HepG2 (cell line): ENCODE results near the gene PPP2R2B. TPM values are rescaled to one million over a fixed set of nuclear protein-coding genes. Genes with fewer than 3 reads are reported as not detected.

ENCODE experiments used
- ATAC-seq: fragments of 200-7000 bp; cut with Tn5 transposase; 3 replicates; pipeline ENCODE4 v1.9.1; 2020; ENCODE audit warnings: mild to moderate bottlenecking, moderate library complexity
- BruUV-seq: library from RNA; stranded (reverse); fragments of 400-500 nt; replicated peaks from 2 replicates; lab custom pipeline; 2021; lab: Mats Ljungman, UMichigan
- CTCF ChIA-PET: fragments of 300-600 bp; formaldehyde crosslinking; extraction: SDS; loops from one replicate; lab custom pipeline; 2021; ENCODE audit warnings: low total read pairs, inconsistent platforms, low intra/inter-chr PET ratio; lab: Yijun Ruan, JAX
- POLR2A ChIA-PET: fragments of 350-600 bp; sonication (Branson Sonifier 250); formaldehyde crosslinking; loops from one replicate; lab custom pipeline; 2020; ENCODE audit warnings: antibody characterized with exemption, inconsistent platforms; lab: Yijun Ruan, JAX
- DNase-seq: peaks from one replicate; pipeline ENCODE4 v3.0.0-alpha.2; 2015; ENCODE audit warnings: low spot score
- FAIRE-seq: peaks from 3 replicates; lab custom pipeline; 2011; peaks lifted over from hg19 to GRCh38; lab: Jason Lieb, UNC
- H2AFZ ChIP-seq: one replicate; pipeline ENCODE4 v1.6.1; 2011; ENCODE audit warnings: low read length, inconsistent platforms
- H3K27ac ChIP-seq: fragments of 300-600 bp; 3 replicates; pipeline ENCODE4 v1.8.0; 2011; ENCODE audit warnings: mixed run types, mild to moderate bottlenecking, mixed read lengths, low read length, inconsistent platforms; ENCODE audit not compliant: insufficient read depth; ENCODE audit errors: extremely low read length
- H3K27me3 ChIP-seq, 2 experiments: fragments of 200-600 bp in 1 of 2; 2 replicates in 1 of 2; 3 replicates in 1 of 2; pipeline versions ENCODE4 v1.6.0 to v1.8.0; 2011; ENCODE audit warnings: low read length in 2 of 2, mild to moderate bottlenecking in 2 of 2, moderate library complexity in 2 of 2, inconsistent platforms in 1 of 2; ENCODE audit not compliant: insufficient read depth in 2 of 2, control insufficient read depth in 1 of 2
- H3K36me3 ChIP-seq, 2 experiments: fragments of 200-600 bp in 1 of 2; replicated peaks in 1 of 2; 2 replicates in 1 of 2; 3 replicates in 1 of 2; pipeline versions ENCODE4 v1.5.1 to v1.8.0; 2011; ENCODE audit warnings: low read length in 2 of 2, inconsistent platforms in 1 of 2; ENCODE audit not compliant: insufficient read depth in 2 of 2, control insufficient read depth in 1 of 2
- H3K4me1 ChIP-seq: 2 replicates; pipeline ENCODE4 v1.5.1; 2012; ENCODE audit warnings: low read length, inconsistent platforms; ENCODE audit not compliant: insufficient read depth
- H3K4me2 ChIP-seq: 2 replicates; pipeline ENCODE4 v1.6.0; 2011; ENCODE audit warnings: low read depth, low read length, inconsistent platforms
- H3K4me3 ChIP-seq, 3 experiments: fragments of 200-600 bp in 1 of 3; sonication (generic), shearing (Covaris generic) in 1 of 3; replicated peaks in 1 of 3; 2 replicates each; pipeline ENCODE4 v1.5.1; 2011 to 2016; ENCODE audit warnings: low read length in 3 of 3, inconsistent platforms in 2 of 3, low read depth in 2 of 3, mild to moderate bottlenecking in 2 of 3, control low read depth in 1 of 3, mixed read lengths in 1 of 3; ENCODE audit not compliant: insufficient read depth in 1 of 3
- H3K79me2 ChIP-seq: one replicate; pipeline ENCODE4 v1.6.1; 2011; ENCODE audit warnings: low read length, inconsistent platforms; ENCODE audit not compliant: insufficient read depth
- H3K9ac ChIP-seq: 2 replicates; pipeline ENCODE4 v1.6.0; 2011; ENCODE audit warnings: mild to moderate bottlenecking, low read depth, low read length, inconsistent platforms; ENCODE audit not compliant: insufficient read depth
- H3K9me3 ChIP-seq: 2 replicates; pipeline ENCODE4 v1.5.1; 2012; ENCODE audit warnings: mild to moderate bottlenecking, low read length
- H4K20me1 ChIP-seq: 2 replicates; pipeline ENCODE4 v1.6.0; 2011; ENCODE audit warnings: inconsistent platforms, mild to moderate bottlenecking, low read length, moderate library complexity; ENCODE audit not compliant: insufficient read depth
- ATF7-NPFF ChIP-seq: sonication (generic); formaldehyde crosslinking; IDR thresholded peaks from 2 replicates; pipeline ENCODE4 v1.8.1; 2023; ENCODE audit warnings: mild to moderate bottlenecking, low read depth, missing genetic modification reagents, moderate library complexity
- GLI4 ChIP-seq: sonication (generic); formaldehyde crosslinking; IDR thresholded peaks from 2 replicates; pipeline ENCODE4 v1.5.1; 2020; ENCODE audit warnings: missing genetic modification reagents, mild to moderate bottlenecking, moderate library complexity, borderline replicate concordance
- HNF4G ChIP-seq, 2 experiments: sonication (generic) in 1 of 2; formaldehyde crosslinking in 1 of 2; IDR thresholded peaks; 2 replicates each; pipeline versions ENCODE4 v1.4.0 to v1.6.1; 2011 to 2020; ENCODE audit warnings: borderline replicate concordance in 2 of 2, low read depth in 2 of 2, mild to moderate bottlenecking in 2 of 2, low read length in 1 of 2, missing genetic modification reagents in 1 of 2, moderate library complexity in 1 of 2
- IKZF5 ChIP-seq: IDR thresholded peaks from 2 replicates; pipeline ENCODE4 v1.6.1; 2018; ENCODE audit warnings: missing genetic modification reagents, mild to moderate bottlenecking, missing compliant biosample characterization
- JUND ChIP-seq: sonication (generic); formaldehyde crosslinking; IDR thresholded peaks from 2 replicates; pipeline ENCODE4 v1.8.0; 2022; ENCODE audit warnings: mild to moderate bottlenecking, missing genetic modification reagents
- KDM5B ChIP-seq: sonication (generic); formaldehyde crosslinking; IDR thresholded peaks from 2 replicates; pipeline ENCODE4 v1.4.0; 2020; ENCODE audit warnings: missing genetic modification reagents, mild to moderate bottlenecking, borderline replicate concordance
- SMARCE1 ChIP-seq: fragments of 450-650 bp; IDR thresholded peaks from 2 replicates; pipeline ENCODE4 v1.6.1; 2017; ENCODE audit warnings: borderline replicate concordance
- ZHX1 ChIP-seq: sonication (generic); formaldehyde crosslinking; IDR thresholded peaks from 2 replicates; pipeline ENCODE4 v1.8.1; 2022; ENCODE audit warnings: low read depth, mild to moderate bottlenecking, missing genetic modification reagents
- ZMAT3 ChIP-seq: sonication (generic); formaldehyde crosslinking; conservative IDR thresholded peaks from 2 replicates; pipeline ENCODE4 v1.7.0; 2021; ENCODE audit warnings: missing genetic modification reagents
- ZNF101 ChIP-seq: sonication (generic); formaldehyde crosslinking; IDR thresholded peaks from 2 replicates; pipeline ENCODE4 v1.4.0; 2020; ENCODE audit warnings: mild to moderate bottlenecking, low read depth, missing genetic modification reagents, borderline replicate concordance
- ZNF362 ChIP-seq: sonication (generic); formaldehyde crosslinking; IDR thresholded peaks from 2 replicates; pipeline ENCODE4 v1.4.0; 2020; ENCODE audit warnings: missing genetic modification reagents, mild to moderate bottlenecking, borderline replicate concordance
- ZNF556 ChIP-seq: sonication (generic); formaldehyde crosslinking; IDR thresholded peaks from 2 replicates; pipeline ENCODE4 v1.4.0; 2020; ENCODE audit warnings: mild to moderate bottlenecking, missing genetic modification reagents, borderline replicate concordance
- WGBS: methylation state at CpG from one replicate; pipeline ENCODE4 v1.1.6; 2017; ENCODE audit warnings: low lambda C conversion rate; 5-methylcytosine and 5-hydroxymethylcytosine counted together
- in situ Hi-C: cut with HindIII; loops from 2 replicates; pipeline ENCODE4 v1.10.0; 2017; ENCODE audit warnings: low pct_unique_long_range_greater_than_20kb; ENCODE audit not compliant: extremely low pct_ligation_motif_present
- intact Hi-C: fragments of 100-400 bp; cut with micrococcal nuclease; formaldehyde crosslinking; loops from one replicate; pipeline ENCODE4 v1.10.0; 2022; ENCODE audit not compliant: unreplicated experiment
- polyA plus RNA-seq, 8 experiments: library from polyadenylated mRNA; depleted of rRNA in 3 of 8; stranded (reverse) in 7 of 8; unstranded in 1 of 8; fragments of >200 nt; fragmentation: Illumina TruSeq in 4 of 8; extraction: Trizol in 4 of 8; gene quantifications; 2 replicates each; pipeline versions ENCODE4 v1.2.1 to v1.2.3, GENCODE V29; 2011 to 2016; ENCODE audit warnings: low read depth in 4 of 8, missing spikeins in 1 of 8, mixed read lengths in 1 of 8; ENCODE audit not compliant: insufficient read depth in 1 of 8
- total RNA-seq, 5 experiments: library from RNA; depleted of rRNA; stranded (reverse); fragments of >200 nt; fragmentation: Illumina TruSeq; extraction: Trizol; gene quantifications; 2 replicates each; pipeline ENCODE4 v1.2.3, GENCODE V29; 2016; ENCODE audit warnings: low read depth in 1 of 5

The PPP2R2B gene
- total and polyA plus RNA-seq, 2 of the 13 experiments (the other 11 are each of a cell fraction or from before 2014, with no cell fraction given): not detected

GRCh38 chr5:146734936-146735577, 143.5 kb downstream of the PPP2R2B start:
- Histone ChIP-seq H3K79me2 (no peaks in the 10 kb centered on the region), H2AFZ (no peak overlapping the region), H3K9ac (no peak overlapping the region), H3K36me3 (no peaks in the 10 kb centered on the region), H3K9me3 (no peaks in the 10 kb centered on the region; the same call in 1 of the 2 replicates), H3K4me1 (no peaks in the 10 kb centered on the region), H3K4me3 (no peak overlapping the region)
- CTCF ChIA-PET: no interaction called here
- BruUV-seq: no TSS peak
- in situ Hi-C loops: no loop called here
- TF ChIP-seq ZNF556 (CRISPR knock-in tag) (no peak), JUND (CRISPR knock-in tag) (no peak), ZNF101 (CRISPR knock-in tag) (no peak)
- TF ChIP-seq, all 625 proteins: peak for 0
- no peak for DNase-seq
- no peak for ATAC-seq
- no peak for FAIRE-seq
- no peak overlapping the region for H3K27ac ChIP-seq
- 70% methylated on average over 5 of the region's 5 CpGs for WGBS
- POLR2A ChIA-PET: no interaction called here
- H3K4me2 ChIP-seq: no peak overlapping the region
- intact Hi-C loops: no loop called here
- H4K20me1 ChIP-seq: no peaks in the 10 kb centered on the region
- no peaks in the 10 kb centered on the region for H3K27me3 ChIP-seq

- Histone ChIP-seq H3K4me1 (no peaks in the 10 kb centered on the region), H3K27ac (no peak overlapping the region), H3K9ac (no peak overlapping the region), H2AFZ (no peak overlapping the region), H3K27me3 (no peaks in the 10 kb centered on the region), H3K79me2 (no peaks in the 10 kb centered on the region), H4K20me1 (no peaks in the 10 kb centered on the region), H3K4me2 (no peak overlapping the region), H3K9me3 (peaks cover 9% of the 10 kb centered on the region), H3K36me3 (no peaks in the 10 kb centered on the region), H3K4me3 (no peak overlapping the region)
- BruUV-seq: no TSS peak
- FAIRE-seq: no peak
- CTCF ChIA-PET: no interaction called here
- intact Hi-C loops (no loop called here), in situ Hi-C loops (no loop called here)
- 23% methylated on average over 3 of the region's 3 CpGs for WGBS
- ATAC-seq: no peak
- POLR2A ChIA-PET: no interaction called here
- DNase-seq: no peak
- TF ChIP-seq IKZF5 (CRISPR knock-in tag): no peak
- no peak for TF ChIP-seq KDM5B (CRISPR knock-in tag)
- no peak for TF ChIP-seq HNF4G (IDR thresholded peaks at IDR 0.05; ENCODE audit: borderline replicate concordance, low read depth, low read length)
- TF ChIP-seq HNF4G (CRISPR knock-in tag; IDR thresholded peaks at IDR 0.05; ENCODE audit: borderline replicate concordance, low read depth): no peak
- TF ChIP-seq SMARCE1: no peak
- TF ChIP-seq ATF7-NPFF (CRISPR knock-in tag): no peak
- TF ChIP-seq ZNF362 (CRISPR knock-in tag): no peak
- TF ChIP-seq ZHX1 (CRISPR knock-in tag): no peak
- TF ChIP-seq GLI4 (CRISPR knock-in tag): no peak
- no peak for TF ChIP-seq ZMAT3 (CRISPR knock-in tag)
These were observed 145.6 kb downstream of the PPP2R2B start for GRCh38 chr5:146732962-146733361.
